Bronchial epithelial cell (primary cell): ENCODE data around the gene PELI1. TPM values are rescaled to one million over a fixed set of nuclear protein-coding genes. Genes with fewer than 3 reads are reported as not detected.
A peak's percentile ranks its signal among the peaks of the same experiment; 100 is the strongest.

Source experiments
- DNase-seq: peaks from one replicate; pipeline ENCODE4 v3.0.0-alpha.2; 2010; ENCODE audit warnings: low read depth
- FAIRE-seq: peaks from 2 replicates; lab custom pipeline; 2011; peaks lifted over from hg19 to GRCh38; lab: Jason Lieb, UNC
- H3K27me3 ChIP-seq: 2 replicates; pipeline ENCODE4 v1.5.1; 2011; ENCODE audit warnings: low read length; ENCODE audit not compliant: control insufficient read depth, insufficient read depth
- H3K36me3 ChIP-seq: 2 replicates; pipeline ENCODE4 v1.5.1; 2011; ENCODE audit warnings: low read length; ENCODE audit not compliant: control insufficient read depth, insufficient read depth
- H3K4me3 ChIP-seq: 2 replicates; pipeline ENCODE4 v1.5.1; 2011; ENCODE audit warnings: mild to moderate bottlenecking, low read depth, low read length, control low read depth
- total RNA-seq: library from RNA; depleted of rRNA; stranded (reverse); fragments of >200 nt; gene quantifications from 2 replicates; pipeline ENCODE4 v1.2.1, GENCODE V29; 2014
- TF ChIP-seq, protein P1 (sequence below): IDR thresholded peaks from 2 replicates; pipeline ENCODE4 v1.5.1; 2011; ENCODE audit warnings: mild to moderate bottlenecking, moderate library complexity, low read length, control low read depth, inconsistent platforms; ENCODE audit not compliant: insufficient read depth, severe bottlenecking

The PELI1 gene
- total RNA-seq, 1 donor from 2014 or later = 22.9 TPM

DNA sequence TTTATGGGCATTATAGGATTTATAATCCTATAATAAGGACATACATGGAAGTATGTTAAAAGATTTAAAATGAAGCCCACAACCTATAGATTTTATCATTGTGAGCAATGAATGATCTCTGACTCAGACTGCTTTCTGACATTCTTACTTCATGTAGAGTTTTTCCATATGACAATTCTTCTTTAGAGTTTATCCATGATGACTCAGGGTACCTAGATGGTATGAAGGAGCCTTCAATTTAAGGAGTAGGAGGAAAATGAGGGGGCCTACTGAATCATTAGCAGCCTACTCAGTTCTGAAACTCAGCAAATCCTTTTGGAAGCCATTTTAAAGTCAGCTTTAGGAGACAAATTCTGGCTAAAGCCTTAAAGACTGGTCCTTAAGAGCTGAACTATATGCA, 10.4 kb downstream of the PELI1 start:
- FAIRE-seq (no peak), DNase-seq (peak; percentile 96)
- no peaks in the 10 kb centered on the region for H3K36me3 ChIP-seq
- no peak overlapping the region for H3K4me3 ChIP-seq
- TF ChIP-seq, protein P1, sequence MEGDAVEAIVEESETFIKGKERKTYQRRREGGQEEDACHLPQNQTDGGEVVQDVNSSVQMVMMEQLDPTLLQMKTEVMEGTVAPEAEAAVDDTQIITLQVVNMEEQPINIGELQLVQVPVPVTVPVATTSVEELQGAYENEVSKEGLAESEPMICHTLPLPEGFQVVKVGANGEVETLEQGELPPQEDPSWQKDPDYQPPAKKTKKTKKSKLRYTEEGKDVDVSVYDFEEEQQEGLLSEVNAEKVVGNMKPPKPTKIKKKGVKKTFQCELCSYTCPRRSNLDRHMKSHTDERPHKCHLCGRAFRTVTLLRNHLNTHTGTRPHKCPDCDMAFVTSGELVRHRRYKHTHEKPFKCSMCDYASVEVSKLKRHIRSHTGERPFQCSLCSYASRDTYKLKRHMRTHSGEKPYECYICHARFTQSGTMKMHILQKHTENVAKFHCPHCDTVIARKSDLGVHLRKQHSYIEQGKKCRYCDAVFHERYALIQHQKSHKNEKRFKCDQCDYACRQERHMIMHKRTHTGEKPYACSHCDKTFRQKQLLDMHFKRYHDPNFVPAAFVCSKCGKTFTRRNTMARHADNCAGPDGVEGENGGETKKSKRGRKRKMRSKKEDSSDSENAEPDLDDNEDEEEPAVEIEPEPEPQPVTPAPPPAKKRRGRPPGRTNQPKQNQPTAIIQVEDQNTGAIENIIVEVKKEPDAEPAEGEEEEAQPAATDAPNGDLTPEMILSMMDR = no peak
- no peaks in the 10 kb centered on the region for H3K27me3 ChIP-seq

DNA sequence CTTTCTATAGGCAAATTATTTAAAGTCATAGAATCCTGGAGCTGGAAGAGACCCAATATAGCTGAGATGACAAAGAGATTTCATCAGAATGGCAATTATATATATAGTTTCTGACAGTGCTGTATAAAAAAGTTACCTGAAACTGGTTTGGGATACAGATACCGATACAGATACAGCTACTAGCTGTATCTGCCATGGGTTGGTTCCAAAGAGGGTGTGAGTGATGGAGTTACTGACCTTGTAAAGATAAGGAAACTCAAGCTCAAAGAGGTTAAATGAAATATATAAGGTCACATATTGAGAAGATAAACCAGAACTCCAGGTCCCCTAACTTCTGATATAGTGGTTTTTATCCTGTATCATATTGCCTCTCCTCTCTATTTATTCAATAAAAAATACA, 10.9 kb downstream of the PELI1 start:
- Histone ChIP-seq H3K27me3 (no peaks in the 10 kb centered on the region), H3K36me3 (no peaks in the 10 kb centered on the region), H3K4me3 (no peak overlapping the region)
- no peak for DNase-seq
- TF ChIP-seq, protein P1 = no peak
- FAIRE-seq = no peak

DNA sequence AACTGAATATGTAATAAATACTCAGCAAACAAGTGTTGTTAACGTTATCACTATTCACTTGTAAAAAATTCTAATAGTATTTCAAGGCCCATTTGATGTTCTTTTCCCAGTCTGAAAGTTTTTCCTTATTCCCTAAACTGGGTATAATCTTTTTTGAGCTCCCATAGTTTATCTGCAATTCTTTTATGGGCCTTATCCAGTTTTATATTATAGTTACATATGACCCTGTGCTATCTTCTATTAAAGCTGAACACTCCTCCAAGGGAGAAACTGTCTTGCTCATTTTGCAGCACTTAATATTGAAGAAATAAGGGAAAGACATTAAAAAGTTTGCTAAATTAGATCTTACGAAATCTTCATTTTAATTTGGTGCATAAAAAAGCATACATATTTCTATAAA, 13.9 kb downstream of the PELI1 start:
- FAIRE-seq (no peak), DNase-seq (no peak)
- H3K4me3 ChIP-seq = no peak overlapping the region
- no peaks in the 10 kb centered on the region for H3K36me3 ChIP-seq
- TF ChIP-seq, protein P1 = no peak
- no peaks in the 10 kb centered on the region for H3K27me3 ChIP-seq

DNA sequence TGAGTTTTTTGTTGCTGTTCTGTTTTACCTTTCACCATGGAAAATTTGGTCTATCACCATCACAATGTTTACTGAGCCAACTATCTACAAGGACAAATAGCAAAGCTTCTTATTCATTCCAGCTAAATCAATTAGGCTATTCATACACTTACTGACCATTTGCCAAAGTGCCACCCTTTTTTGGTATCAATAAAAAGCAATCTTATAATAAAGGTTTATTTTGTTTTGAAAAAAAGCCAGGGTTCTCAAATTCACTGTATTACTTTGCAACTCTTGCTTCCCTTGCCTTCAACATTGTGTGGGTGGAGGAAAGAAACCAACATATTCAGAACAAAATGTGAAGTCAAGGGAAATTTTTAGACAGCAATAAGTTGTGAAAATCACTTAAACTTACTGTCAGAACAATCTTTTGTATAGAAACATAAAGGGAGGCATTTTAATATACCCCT, 15.3 kb downstream of the PELI1 start:
- FAIRE-seq = no peak
- DNase-seq = no peak

DNA sequence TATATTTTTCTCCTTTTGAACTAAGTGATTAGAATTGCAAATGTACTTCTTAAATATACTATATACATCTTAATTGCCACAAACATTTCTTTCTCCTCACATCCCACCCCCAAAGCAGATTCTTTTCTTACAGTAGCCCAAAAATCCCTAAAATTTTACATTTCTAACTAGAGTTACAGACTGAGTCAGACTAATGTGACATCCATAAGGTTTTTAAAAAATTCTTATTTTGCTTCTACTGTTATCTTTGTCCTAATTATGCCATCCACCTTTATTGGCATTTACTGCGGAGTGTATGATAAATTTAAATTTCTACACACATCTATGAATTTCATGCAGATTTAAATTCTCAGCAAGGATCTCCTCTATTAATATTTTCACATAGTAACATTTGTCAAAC, 15.8 kb downstream of the PELI1 start:
- Histone ChIP-seq H3K4me3 (no peak overlapping the region), H3K36me3 (no peaks in the 10 kb centered on the region), H3K27me3 (no peaks in the 10 kb centered on the region)
- TF ChIP-seq, protein P1 = no peak
- FAIRE-seq (no peak), DNase-seq (no peak)

More for the DNA sequence above, 15.3 kb downstream of the PELI1 start:
- H3K4me3 ChIP-seq = no peak overlapping the region
- no peaks in the 10 kb centered on the region for H3K27me3 ChIP-seq
- TF ChIP-seq, protein P1 = no peak
- no peaks in the 10 kb centered on the region for H3K36me3 ChIP-seq

DNA sequence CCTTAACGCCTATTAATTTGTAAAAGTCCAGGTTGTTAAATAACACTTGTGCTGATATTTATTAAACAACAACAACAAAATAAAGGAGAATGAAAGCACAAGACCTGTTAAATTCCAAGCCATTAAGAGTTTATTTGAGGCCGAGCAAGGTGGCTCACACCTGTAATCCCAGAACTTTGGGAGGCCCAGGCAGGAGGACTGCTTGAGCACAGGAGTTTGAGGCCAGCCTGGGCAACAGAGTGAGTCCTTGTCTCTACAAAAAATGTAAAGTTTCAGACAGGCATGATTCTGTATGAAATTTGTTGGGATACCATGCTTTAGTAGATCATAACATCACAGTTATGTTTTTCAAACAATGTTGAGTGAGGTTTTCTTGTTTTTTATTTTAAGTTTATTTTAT, 17.1 kb downstream of the PELI1 start:
- Histone ChIP-seq H3K4me3 (no peak overlapping the region), H3K27me3 (no peaks in the 10 kb centered on the region), H3K36me3 (no peaks in the 10 kb centered on the region)
- TF ChIP-seq, protein P1 = no peak
- no peak for DNase-seq
- FAIRE-seq = no peak
